Measurements from ENCODE around the gene DNASE2B.

DNA sequence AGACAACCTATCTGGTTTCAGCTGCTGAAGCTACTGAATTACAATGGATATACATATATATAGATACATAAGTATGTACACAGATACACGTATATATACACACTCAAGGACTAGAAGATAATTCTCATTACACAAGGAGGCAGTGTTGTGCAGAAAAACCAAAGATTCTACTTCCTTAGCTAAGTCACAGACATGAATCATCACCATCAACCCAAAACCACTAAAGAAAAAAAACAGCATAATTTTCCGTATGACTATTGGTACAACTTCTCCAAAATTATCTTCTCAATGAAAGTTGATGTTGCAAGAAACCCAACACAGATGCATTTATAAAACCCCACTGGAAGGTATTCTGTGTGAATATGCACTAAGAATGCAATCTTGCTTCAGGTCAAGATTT is 44.0 kb downstream of the DNASE2B start:
- TF ChIP-seq, protein P1, sequence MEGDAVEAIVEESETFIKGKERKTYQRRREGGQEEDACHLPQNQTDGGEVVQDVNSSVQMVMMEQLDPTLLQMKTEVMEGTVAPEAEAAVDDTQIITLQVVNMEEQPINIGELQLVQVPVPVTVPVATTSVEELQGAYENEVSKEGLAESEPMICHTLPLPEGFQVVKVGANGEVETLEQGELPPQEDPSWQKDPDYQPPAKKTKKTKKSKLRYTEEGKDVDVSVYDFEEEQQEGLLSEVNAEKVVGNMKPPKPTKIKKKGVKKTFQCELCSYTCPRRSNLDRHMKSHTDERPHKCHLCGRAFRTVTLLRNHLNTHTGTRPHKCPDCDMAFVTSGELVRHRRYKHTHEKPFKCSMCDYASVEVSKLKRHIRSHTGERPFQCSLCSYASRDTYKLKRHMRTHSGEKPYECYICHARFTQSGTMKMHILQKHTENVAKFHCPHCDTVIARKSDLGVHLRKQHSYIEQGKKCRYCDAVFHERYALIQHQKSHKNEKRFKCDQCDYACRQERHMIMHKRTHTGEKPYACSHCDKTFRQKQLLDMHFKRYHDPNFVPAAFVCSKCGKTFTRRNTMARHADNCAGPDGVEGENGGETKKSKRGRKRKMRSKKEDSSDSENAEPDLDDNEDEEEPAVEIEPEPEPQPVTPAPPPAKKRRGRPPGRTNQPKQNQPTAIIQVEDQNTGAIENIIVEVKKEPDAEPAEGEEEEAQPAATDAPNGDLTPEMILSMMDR (IDR thresholded peaks at IDR 0.05 in 8 of 11, conservative IDR thresholded peaks at IDR 0.05 in 3 of 11) = peak in 10 of 11 experiments; percentile 35 to 69 (median 52)
- TF ChIP-seq POLR2A (IDR thresholded peaks at IDR 0.05) = no peak
